Spleen (tissue), 7 donors: ENCODE results near the gene ARMC3.

Experiments used
- POLR2A ChIP-seq, 3 donors: fragments of 450-650 bp; IDR thresholded peaks; one replicate each; pipeline ENCODE4 v1.5.1; 2017; ENCODE audit warnings: antibody characterized with exemption in 3 of 3, mild to moderate bottlenecking in 1 of 3
- POLR2AphosphoS5 ChIP-seq, 3 donors: sonication (generic); formaldehyde crosslinking; IDR thresholded peaks; one replicate each; pipeline ENCODE4 v1.5.1; 2017; ENCODE audit warnings: antibody characterized with exemption in 3 of 3
- TF ChIP-seq, protein P1 (sequence below), 11 experiments: fragments of 200-600 bp in 7 of 11; fragments of 450-650 bp in 4 of 11; sonication (generic) in 4 of 11; IDR thresholded peaks in 8 of 11; conservative IDR thresholded peaks in 3 of 11; 1 replicate in 7 of 11; 2 replicates in 4 of 11; pipeline versions ENCODE4 v1.4.0 to v1.8.0; 2016 to 2021; ENCODE audit warnings: antibody characterized with exemption in 11 of 11, inconsistent platforms in 4 of 11, mild to moderate bottlenecking in 1 of 11
- donor health status: DM: no; HTN: no; CAD: no; lungs with moderate emphysema.
- donor health status: DM: no; HTN: no; CAD: no.
- donor health status: DM: no; HTN: no; CAD: no.

DNA sequence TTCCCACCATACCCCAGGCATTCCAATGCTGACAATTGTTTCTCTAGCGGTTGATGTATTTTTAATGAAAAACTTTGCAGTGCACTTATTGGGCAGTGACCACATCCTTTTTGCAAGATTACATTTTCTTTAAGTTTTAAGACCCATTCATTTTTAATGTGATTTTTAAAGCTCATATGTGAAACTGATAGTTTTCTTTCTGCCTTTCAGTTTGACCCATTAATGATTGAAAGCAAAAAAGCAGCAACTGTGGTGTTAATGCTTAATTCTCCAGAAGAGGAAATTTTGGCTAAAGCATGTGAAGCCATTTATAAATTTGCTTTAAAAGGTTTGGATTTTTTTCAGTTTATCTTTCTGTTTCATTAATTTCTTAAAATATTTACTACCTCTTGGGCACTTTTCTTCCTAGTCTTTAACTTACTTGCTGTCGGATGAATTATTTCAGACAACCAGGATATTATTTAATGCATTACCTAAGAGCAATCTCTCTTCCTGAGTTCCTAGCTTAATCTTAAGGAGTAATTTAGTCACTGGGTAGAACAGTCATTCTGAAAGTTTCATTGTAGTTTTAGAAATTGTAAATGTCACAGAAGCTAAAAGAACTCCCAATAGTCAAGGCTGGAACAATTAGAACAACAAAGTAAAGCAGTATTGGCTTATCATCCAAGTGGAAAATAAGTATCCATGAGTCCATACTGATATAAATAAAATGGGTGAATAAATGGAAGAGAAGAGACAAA lies 18.3 kb downstream of the ARMC3 start:
- no peak for TF ChIP-seq POLR2A (IDR thresholded peaks at IDR 0.05)
- TF ChIP-seq, protein P1, sequence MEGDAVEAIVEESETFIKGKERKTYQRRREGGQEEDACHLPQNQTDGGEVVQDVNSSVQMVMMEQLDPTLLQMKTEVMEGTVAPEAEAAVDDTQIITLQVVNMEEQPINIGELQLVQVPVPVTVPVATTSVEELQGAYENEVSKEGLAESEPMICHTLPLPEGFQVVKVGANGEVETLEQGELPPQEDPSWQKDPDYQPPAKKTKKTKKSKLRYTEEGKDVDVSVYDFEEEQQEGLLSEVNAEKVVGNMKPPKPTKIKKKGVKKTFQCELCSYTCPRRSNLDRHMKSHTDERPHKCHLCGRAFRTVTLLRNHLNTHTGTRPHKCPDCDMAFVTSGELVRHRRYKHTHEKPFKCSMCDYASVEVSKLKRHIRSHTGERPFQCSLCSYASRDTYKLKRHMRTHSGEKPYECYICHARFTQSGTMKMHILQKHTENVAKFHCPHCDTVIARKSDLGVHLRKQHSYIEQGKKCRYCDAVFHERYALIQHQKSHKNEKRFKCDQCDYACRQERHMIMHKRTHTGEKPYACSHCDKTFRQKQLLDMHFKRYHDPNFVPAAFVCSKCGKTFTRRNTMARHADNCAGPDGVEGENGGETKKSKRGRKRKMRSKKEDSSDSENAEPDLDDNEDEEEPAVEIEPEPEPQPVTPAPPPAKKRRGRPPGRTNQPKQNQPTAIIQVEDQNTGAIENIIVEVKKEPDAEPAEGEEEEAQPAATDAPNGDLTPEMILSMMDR (IDR thresholded peaks at IDR 0.05 in 8 of 11, conservative IDR thresholded peaks at IDR 0.05 in 3 of 11): no peak
- TF ChIP-seq POLR2AphosphoS5 (IDR thresholded peaks at IDR 0.05): no peak
